Measurements from ENCODE around the gene BTBD9. TPM values are rescaled to one million over a fixed set of nuclear protein-coding genes. Genes with fewer than 3 reads are reported as not detected.

The BTBD9 gene
- total and polyA plus RNA-seq, 2 donors (not counting 1 experiment from before 2014, with no cell fraction given), result 4.1 to 48.9 TPM

DNA sequence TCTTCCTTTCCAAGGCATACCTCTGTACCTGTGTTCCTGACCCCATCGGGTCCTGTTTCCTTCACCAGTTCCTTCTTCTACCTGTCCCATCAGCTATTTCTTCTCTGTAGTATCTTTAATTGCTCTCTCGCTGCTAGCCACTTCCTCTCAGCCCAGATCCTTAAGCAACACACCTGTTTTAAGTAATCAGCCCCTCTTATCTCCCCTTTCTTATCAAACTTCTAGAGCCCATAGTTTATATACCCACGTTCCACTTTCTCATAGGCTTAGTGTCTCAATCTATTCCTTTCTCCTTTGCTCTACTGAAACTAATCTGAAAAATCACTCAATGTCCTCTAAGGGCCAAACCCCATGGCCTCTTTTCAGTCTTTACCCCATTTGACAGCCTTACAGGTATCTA is 239.6 kb downstream of the BTBD9 start:
- Mint-ChIP-seq H3K4me1 (peaks cover 10% of the 10 kb centered on the region), H3K4me3 (no peak overlapping the region), H3K27ac (no peak overlapping the region), H3K9me3 (ENCODE audit: insufficient read depth) (no peaks in the 10 kb centered on the region), H3K27me3 (no peaks in the 10 kb centered on the region)
- no peak overlapping the region for H3K9ac ChIP-seq (ENCODE audit: low read length)
- TF ChIP-seq, protein P1, sequence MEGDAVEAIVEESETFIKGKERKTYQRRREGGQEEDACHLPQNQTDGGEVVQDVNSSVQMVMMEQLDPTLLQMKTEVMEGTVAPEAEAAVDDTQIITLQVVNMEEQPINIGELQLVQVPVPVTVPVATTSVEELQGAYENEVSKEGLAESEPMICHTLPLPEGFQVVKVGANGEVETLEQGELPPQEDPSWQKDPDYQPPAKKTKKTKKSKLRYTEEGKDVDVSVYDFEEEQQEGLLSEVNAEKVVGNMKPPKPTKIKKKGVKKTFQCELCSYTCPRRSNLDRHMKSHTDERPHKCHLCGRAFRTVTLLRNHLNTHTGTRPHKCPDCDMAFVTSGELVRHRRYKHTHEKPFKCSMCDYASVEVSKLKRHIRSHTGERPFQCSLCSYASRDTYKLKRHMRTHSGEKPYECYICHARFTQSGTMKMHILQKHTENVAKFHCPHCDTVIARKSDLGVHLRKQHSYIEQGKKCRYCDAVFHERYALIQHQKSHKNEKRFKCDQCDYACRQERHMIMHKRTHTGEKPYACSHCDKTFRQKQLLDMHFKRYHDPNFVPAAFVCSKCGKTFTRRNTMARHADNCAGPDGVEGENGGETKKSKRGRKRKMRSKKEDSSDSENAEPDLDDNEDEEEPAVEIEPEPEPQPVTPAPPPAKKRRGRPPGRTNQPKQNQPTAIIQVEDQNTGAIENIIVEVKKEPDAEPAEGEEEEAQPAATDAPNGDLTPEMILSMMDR (IDR thresholded peaks at IDR 0.05), result no peak
- no peak for TF ChIP-seq EZH2 (IDR thresholded peaks at IDR 0.05; ENCODE audit: borderline replicate concordance, insufficient read depth, low read depth, low read length, poor library complexity, severe bottlenecking)
- no peaks in the 10 kb centered on the region for H3K79me2 ChIP-seq (ENCODE audit: control insufficient read depth, insufficient read depth, low read length)
- ChIA-PET POLR2A (no interaction called here), CTCF (interaction anchor here (0.6 kb wide), 1 partner anchor 50 kb away, joined by 3 read pairs; no protein-coding TSS in a partner anchor)
- H4K20me1 ChIP-seq (ENCODE audit: control insufficient read depth, insufficient read depth, low read length, poor library complexity, severe bottlenecking), result no peaks in the 10 kb centered on the region
- no peak overlapping the region for H2AFZ ChIP-seq (ENCODE audit: insufficient read depth, low read depth, low read length, poor library complexity, severe bottlenecking)
- H3K27ac ChIP-seq (ENCODE audit: low read length in 2 of 2), result no peak overlapping the region
- no peak overlapping the region for H3K4me2 ChIP-seq (replicated peaks; ENCODE audit: low read depth, low read length, poor library complexity, severe bottlenecking)
- H3K27me3 ChIP-seq (replicated peaks in 1 of 4; ENCODE audit: control extremely low read depth in 1 of 4, control insufficient read depth in 3 of 4, insufficient read depth in 4 of 4, low read length in 3 of 4), result no peaks in the 10 kb centered on the region
- no peak overlapping the region for H3K4me3 ChIP-seq (ENCODE audit: control extremely low read depth in 1 of 5, extremely low read depth in 1 of 5, insufficient read depth in 1 of 5, low read depth in 2 of 5, low read length in 4 of 5)
- ATAC-seq (ENCODE audit: low read depth) (no peak), DNase-seq (no peak)
- intact Hi-C loops (cut with micrococcal nuclease), result loop anchor here (10.0 kb wide), 1 partner anchor 75 kb away; no protein-coding TSS in a partner anchor
- H3K4me1 ChIP-seq (ENCODE audit: control insufficient read depth in 2 of 2, insufficient read depth in 2 of 2, low read length in 2 of 2), result peaks cover 0 to 4% of the 10 kb centered on the region in 2 donors
- no peaks in the 10 kb centered on the region for H3K9me3 ChIP-seq (ENCODE audit: control extremely low read depth in 1 of 3, control insufficient read depth in 2 of 3, insufficient read depth in 1 of 3, low read length in 2 of 3)
- WGBS (ENCODE audit: insufficient coverage), result 96% methylated on average over 3 of the region's 3 CpGs
- no peaks in the 10 kb centered on the region for H3K36me3 ChIP-seq (replicated peaks in 1 of 2; ENCODE audit: control extremely low read depth in 1 of 2, control insufficient read depth in 1 of 2, extremely low read depth in 1 of 2, insufficient read depth in 2 of 2, low read length in 1 of 2)

DNA sequence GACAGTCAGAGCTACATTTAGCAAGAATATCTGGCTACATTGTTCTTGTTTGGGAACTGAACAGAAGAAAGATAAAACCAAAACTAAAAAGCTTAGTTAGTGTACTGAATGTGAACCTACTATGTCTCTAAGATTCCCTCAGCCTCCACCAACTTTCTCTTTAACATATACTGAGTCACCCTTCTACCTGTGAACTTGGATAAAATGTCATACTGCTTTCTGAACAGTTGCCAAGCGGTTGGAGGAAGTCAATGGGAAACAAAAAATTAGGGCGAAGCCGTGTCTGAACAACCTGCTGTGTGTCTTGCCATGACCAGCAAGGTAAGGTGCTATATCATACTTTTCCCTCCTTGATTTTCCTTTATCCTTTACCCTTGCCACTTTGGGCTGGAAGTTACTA is 243.5 kb downstream of the BTBD9 start:
- Mint-ChIP-seq H3K27me3 (no peaks in the 10 kb centered on the region), H3K4me3 (no peak overlapping the region), H3K9me3 (ENCODE audit: insufficient read depth) (no peaks in the 10 kb centered on the region), H3K27ac (no peak overlapping the region), H3K4me1 (peaks cover under 1% of the 10 kb centered on the region)
- WGBS (ENCODE audit: insufficient coverage), result 96% methylated on average over 3 of the region's 3 CpGs
- intact Hi-C loops (cut with micrococcal nuclease), result no loop called here
- DNase-seq (no peak), ATAC-seq (ENCODE audit: low read depth) (no peak)
- Histone ChIP-seq H3K9me3 (ENCODE audit: control extremely low read depth in 1 of 3, control insufficient read depth in 2 of 3, insufficient read depth in 1 of 3, low read length in 2 of 3) (no peaks in the 10 kb centered on the region), H3K79me2 (ENCODE audit: control insufficient read depth, insufficient read depth, low read length) (no peaks in the 10 kb centered on the region), H4K20me1 (ENCODE audit: control insufficient read depth, insufficient read depth, low read length, poor library complexity, severe bottlenecking) (no peaks in the 10 kb centered on the region), H3K36me3 (replicated peaks in 1 of 2; ENCODE audit: control extremely low read depth in 1 of 2, control insufficient read depth in 1 of 2, extremely low read depth in 1 of 2, insufficient read depth in 2 of 2, low read length in 1 of 2) (no peaks in the 10 kb centered on the region), H3K4me2 (replicated peaks; ENCODE audit: low read depth, low read length, poor library complexity, severe bottlenecking) (no peak overlapping the region), H3K27ac (ENCODE audit: low read length in 2 of 2) (no peak overlapping the region), H2AFZ (ENCODE audit: insufficient read depth, low read depth, low read length, poor library complexity, severe bottlenecking) (no peak overlapping the region), H3K9ac (ENCODE audit: low read length) (no peak overlapping the region), H3K4me1 (ENCODE audit: control insufficient read depth in 2 of 2, insufficient read depth in 2 of 2, low read length in 2 of 2) (no peaks in the 10 kb centered on the region), H3K4me3 (ENCODE audit: control extremely low read depth in 1 of 5, extremely low read depth in 1 of 5, insufficient read depth in 1 of 5, low read depth in 2 of 5, low read length in 4 of 5) (no peak overlapping the region), H3K27me3 (replicated peaks in 1 of 4; ENCODE audit: control extremely low read depth in 1 of 4, control insufficient read depth in 3 of 4, insufficient read depth in 4 of 4, low read length in 3 of 4) (no peaks in the 10 kb centered on the region)
- no peak for TF ChIP-seq EZH2 (IDR thresholded peaks at IDR 0.05; ENCODE audit: borderline replicate concordance, insufficient read depth, low read depth, low read length, poor library complexity, severe bottlenecking)
- TF ChIP-seq, protein P1 (IDR thresholded peaks at IDR 0.05), result no peak
- CTCF ChIA-PET, result interaction anchor here (0.7 kb wide), 1 partner anchor 104 kb away, joined by 3 read pairs; no protein-coding TSS in a partner anchor
- POLR2A ChIA-PET, result no interaction called here

Measured in B cell (primary cell).